PFSK-1 (cell line): Measurements from ENCODE around the gene DUS2.

ENCODE experiments used
- SIN3A ChIP-seq: IDR thresholded peaks from 2 replicates; pipeline ENCODE4 v1.6.1; 2012; ENCODE audit warnings: mild to moderate bottlenecking, low read length, moderate library complexity, borderline replicate concordance; ENCODE audit not compliant: insufficient read depth
- TAF1 ChIP-seq: IDR thresholded peaks from 2 replicates; pipeline ENCODE4 v1.6.1; 2012; ENCODE audit warnings: low read length, control low read depth, borderline replicate concordance; ENCODE audit not compliant: insufficient read depth

DNA sequence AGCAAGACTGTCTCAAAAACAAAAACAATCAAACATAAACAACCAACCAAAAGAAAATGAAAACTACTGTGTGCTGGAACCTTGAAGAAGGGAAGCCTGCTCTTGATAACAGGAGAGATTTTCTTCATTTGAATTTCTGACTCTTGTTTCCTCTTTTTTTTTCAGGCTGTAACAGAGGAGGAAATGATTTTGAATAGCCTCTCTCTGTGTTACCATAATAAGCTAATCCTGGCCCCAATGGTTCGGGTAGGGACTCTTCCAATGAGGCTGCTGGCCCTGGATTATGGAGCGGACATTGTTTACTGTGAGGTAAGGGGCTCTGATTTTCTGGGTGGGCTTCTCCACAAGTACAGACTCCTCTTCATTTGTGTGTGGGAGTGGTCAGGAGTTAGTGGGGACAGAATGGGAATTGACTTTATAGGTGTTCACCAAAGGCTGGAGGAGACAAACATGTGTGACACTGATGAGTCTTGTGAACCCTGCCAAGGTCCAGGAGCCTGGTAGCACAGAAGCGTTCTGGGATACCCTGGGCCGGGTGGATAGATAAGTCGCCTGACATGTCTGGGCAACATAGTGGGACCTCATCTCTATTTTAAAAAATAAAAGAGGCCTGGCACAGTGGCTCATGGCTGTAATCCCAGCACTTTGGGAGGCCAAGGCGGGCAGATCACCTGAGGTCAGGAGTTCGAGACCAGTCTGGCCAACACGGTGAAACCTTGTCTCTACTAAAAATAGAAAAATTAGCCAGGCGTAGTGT is 14.9 kb downstream of the DUS2 start:
- TF ChIP-seq TAF1 (no peak), SIN3A (no peak)
